ENCODE results near the gene IFI16. TPM values are rescaled to one million over a fixed set of nuclear protein-coding genes. Genes with fewer than 3 reads are reported as not detected.

The IFI16 gene
- total RNA-seq (100 to 1,000 TPM; 112 to 174 TPM), polyA plus RNA-seq (100 to 1,000 TPM in 1 of 2 donors, 10 to 100 TPM in 1; 36.6 to 109 TPM)
- long read RNA-seq, donor 1, transcript IFI16-205 (11 exons, 2,704 nt), result major isoform, 25 of 94 reads
- long read RNA-seq, donor 1, transcript IFI16-201 (12 exons, 2,867 nt), result minor isoform, 5 of 94 reads
- long read RNA-seq, donor 1, partial matches to known transcripts, result 35 of 94 reads
- long read RNA-seq, donor 1, other reads (novel, unspliced or antisense), result 29 of 94 reads
- long read RNA-seq, donor 2, transcript IFI16-205 (11 exons, 2,704 nt), result major isoform, 8 of 33 reads
- long read RNA-seq, donor 2, partial matches to known transcripts, result 14 of 33 reads
- long read RNA-seq, donor 2, other reads (novel, unspliced or antisense), result 10 of 33 reads

GRCh38 chr1:159009704-159010361, at the start of gene IFI16:
Gene IFI16 (plus strand): TSS chr1:159009907. CDS start chr1:159014681, 4,774 bp downstream.
- Histone ChIP-seq H3K27ac (ENCODE audit: low read depth in 1 of 2, low read length in 2 of 2) (peak within 1 kb of the TSS in 1 of 2 donors; percentile 67), H3K4me1 (ENCODE audit: control insufficient read depth in 1 of 2, insufficient read depth in 2 of 2, low read length in 2 of 2) (peaks cover 0 to 3% of the 10 kb centered on the region in 2 donors), H3K9me3 (ENCODE audit: control insufficient read depth, low read length) (no peaks in the 10 kb centered on the region), H3K27me3 (ENCODE audit: control insufficient read depth in 1 of 2, insufficient read depth in 2 of 2, low read length in 1 of 2) (no peaks in the 10 kb centered on the region), H3K4me3 (ENCODE audit: low read length in 2 of 2) (peak within 1 kb of the TSS; percentile 54 to 97), H3K36me3 (ENCODE audit: control insufficient read depth in 1 of 2, insufficient read depth in 2 of 2, low read length in 1 of 2) (no peaks in the 10 kb centered on the region)
- intact Hi-C loops (cut with DNase I), result loop anchor here in 1 of 2 donors (10.0 kb wide), 1 partner anchor 1045 kb away; no protein-coding TSS in a partner anchor
- ATAC-seq (ENCODE audit: low FRiP score), result peak; percentile 94
- no peak for DNase-seq
- WGBS, 2 donors, result 7 to 11% methylated on average over 5 of the region's 5 CpGs

GRCh38 chr1:158961178-158961577, 48.5 kb upstream of the IFI16 start:
- ATAC-seq (ENCODE audit: low FRiP score), result no peak

GRCh38 chr1:158962983-158963382, 46.7 kb upstream of the IFI16 start:
- H3K27ac ChIP-seq (ENCODE audit: low read depth in 1 of 2, low read length in 2 of 2), result no peak overlapping the region

More at GRCh38 chr1:158961178-158961577, 48.5 kb upstream of the IFI16 start:
- no peaks in the 10 kb centered on the region for H3K36me3 ChIP-seq (ENCODE audit: control insufficient read depth in 1 of 2, insufficient read depth in 2 of 2, low read length in 1 of 2)
- peaks cover 3% of the 10 kb centered on the region for H3K9me3 ChIP-seq (ENCODE audit: control insufficient read depth, low read length)
- H3K4me3 ChIP-seq (ENCODE audit: low read length in 2 of 2), result no peak overlapping the region
- H3K27ac ChIP-seq (ENCODE audit: low read depth in 1 of 2, low read length in 2 of 2), result no peak overlapping the region
- intact Hi-C loops (cut with DNase I), result no loop called here
- H3K4me1 ChIP-seq (ENCODE audit: control insufficient read depth in 1 of 2, insufficient read depth in 2 of 2, low read length in 2 of 2), result no peaks in the 10 kb centered on the region
- WGBS, 2 donors, result 86 to 93% methylated on average over 1 of the region's 1 CpG
- no peaks in the 10 kb centered on the region for H3K27me3 ChIP-seq (ENCODE audit: control insufficient read depth in 1 of 2, insufficient read depth in 2 of 2, low read length in 1 of 2)
- no peak for DNase-seq

GRCh38 chr1:158969166-158969565, 40.5 kb upstream of the IFI16 start:
- H3K27me3 ChIP-seq (ENCODE audit: control insufficient read depth in 1 of 2, insufficient read depth in 2 of 2, low read length in 1 of 2), result no peaks in the 10 kb centered on the region
- no peaks in the 10 kb centered on the region for H3K9me3 ChIP-seq (ENCODE audit: control insufficient read depth, low read length)
- H3K27ac ChIP-seq (ENCODE audit: low read depth in 1 of 2, low read length in 2 of 2), result no peak overlapping the region
- no peaks in the 10 kb centered on the region for H3K4me1 ChIP-seq (ENCODE audit: control insufficient read depth in 1 of 2, insufficient read depth in 2 of 2, low read length in 2 of 2)
- 76 to 78% methylated on average over 3 of the region's 3 CpGs for WGBS, 2 donors
- no peak for ATAC-seq (ENCODE audit: low FRiP score)
- no peaks in the 10 kb centered on the region for H3K36me3 ChIP-seq (ENCODE audit: control insufficient read depth in 1 of 2, insufficient read depth in 2 of 2, low read length in 1 of 2)
- DNase-seq, result no peak
- no peak overlapping the region for H3K4me3 ChIP-seq (ENCODE audit: low read length in 2 of 2)
- intact Hi-C loops (cut with DNase I), result no loop called here

More at GRCh38 chr1:158962983-158963382, 46.7 kb upstream of the IFI16 start:
- no peak for ATAC-seq (ENCODE audit: low FRiP score)
- intact Hi-C loops (cut with DNase I), result no loop called here
- no peak for DNase-seq
- no peak overlapping the region for H3K4me3 ChIP-seq (ENCODE audit: low read length in 2 of 2)
- no peaks in the 10 kb centered on the region for H3K36me3 ChIP-seq (ENCODE audit: control insufficient read depth in 1 of 2, insufficient read depth in 2 of 2, low read length in 1 of 2)
- no peaks in the 10 kb centered on the region for H3K4me1 ChIP-seq (ENCODE audit: control insufficient read depth in 1 of 2, insufficient read depth in 2 of 2, low read length in 2 of 2)
- peaks cover 3% of the 10 kb centered on the region for H3K9me3 ChIP-seq (ENCODE audit: control insufficient read depth, low read length)
- no peaks in the 10 kb centered on the region for H3K27me3 ChIP-seq (ENCODE audit: control insufficient read depth in 1 of 2, insufficient read depth in 2 of 2, low read length in 1 of 2)
- 53 to 57% methylated on average over 5 of the region's 5 CpGs for WGBS, 2 donors

- no peaks in the 10 kb centered on the region for H3K4me1 ChIP-seq (ENCODE audit: control insufficient read depth in 1 of 2, insufficient read depth in 2 of 2, low read length in 2 of 2)
- no peaks in the 10 kb centered on the region for H3K27me3 ChIP-seq (ENCODE audit: control insufficient read depth in 1 of 2, insufficient read depth in 2 of 2, low read length in 1 of 2)
- H3K4me3 ChIP-seq (ENCODE audit: low read length in 2 of 2), result no peak overlapping the region
- DNase-seq (no peak), ATAC-seq (ENCODE audit: low FRiP score) (no peak)
- H3K27ac ChIP-seq (ENCODE audit: low read depth in 1 of 2, low read length in 2 of 2), result no peak overlapping the region
- H3K9me3 ChIP-seq (ENCODE audit: control insufficient read depth, low read length), result no peaks in the 10 kb centered on the region
- no peaks in the 10 kb centered on the region for H3K36me3 ChIP-seq (ENCODE audit: control insufficient read depth in 1 of 2, insufficient read depth in 2 of 2, low read length in 1 of 2)
- WGBS, 2 donors, result 82% methylated on average over 1 of the region's 1 CpG
- intact Hi-C loops (cut with DNase I), result no loop called here
Observed at GRCh38 chr1:158969855-158970254, 39.9 kb upstream of the IFI16 start.

GRCh38 chr1:158972841-158973240, 36.9 kb upstream of the IFI16 start:
- intact Hi-C loops (cut with DNase I), result no loop called here
- Histone ChIP-seq H3K36me3 (ENCODE audit: control insufficient read depth in 1 of 2, insufficient read depth in 2 of 2, low read length in 1 of 2) (no peaks in the 10 kb centered on the region), H3K4me3 (ENCODE audit: low read length in 2 of 2) (no peak overlapping the region), H3K27me3 (ENCODE audit: control insufficient read depth in 1 of 2, insufficient read depth in 2 of 2, low read length in 1 of 2) (no peaks in the 10 kb centered on the region), H3K4me1 (ENCODE audit: control insufficient read depth in 1 of 2, insufficient read depth in 2 of 2, low read length in 2 of 2) (no peaks in the 10 kb centered on the region), H3K27ac (ENCODE audit: low read depth in 1 of 2, low read length in 2 of 2) (no peak overlapping the region), H3K9me3 (ENCODE audit: control insufficient read depth, low read length) (no peaks in the 10 kb centered on the region)
- DNase-seq (no peak), ATAC-seq (ENCODE audit: low FRiP score) (no peak)

GRCh38 chr1:158976219-158976618, 33.5 kb upstream of the IFI16 start:
- H3K36me3 ChIP-seq (ENCODE audit: control insufficient read depth in 1 of 2, insufficient read depth in 2 of 2, low read length in 1 of 2), result no peaks in the 10 kb centered on the region
- no peaks in the 10 kb centered on the region for H3K27me3 ChIP-seq (ENCODE audit: control insufficient read depth in 1 of 2, insufficient read depth in 2 of 2, low read length in 1 of 2)
- intact Hi-C loops (cut with DNase I), result no loop called here
- 34 to 36% methylated on average over 4 of the region's 4 CpGs for WGBS, 2 donors
- no peak overlapping the region for H3K27ac ChIP-seq (ENCODE audit: low read depth in 1 of 2, low read length in 2 of 2)
- no peaks in the 10 kb centered on the region for H3K4me1 ChIP-seq (ENCODE audit: control insufficient read depth in 1 of 2, insufficient read depth in 2 of 2, low read length in 2 of 2)
- no peaks in the 10 kb centered on the region for H3K9me3 ChIP-seq (ENCODE audit: control insufficient read depth, low read length)
- H3K4me3 ChIP-seq (ENCODE audit: low read length in 2 of 2), result no peak overlapping the region
- no peak for ATAC-seq (ENCODE audit: low FRiP score)
- no peak for DNase-seq

GRCh38 chr1:158978730-158979129, 31.0 kb upstream of the IFI16 start:
- WGBS, 2 donors, result 49 to 70% methylated on average over 2 of the region's 2 CpGs
- Histone ChIP-seq H3K9me3 (ENCODE audit: control insufficient read depth, low read length) (no peaks in the 10 kb centered on the region), H3K27me3 (ENCODE audit: control insufficient read depth in 1 of 2, insufficient read depth in 2 of 2, low read length in 1 of 2) (no peaks in the 10 kb centered on the region), H3K4me1 (ENCODE audit: control insufficient read depth in 1 of 2, insufficient read depth in 2 of 2, low read length in 2 of 2) (no peaks in the 10 kb centered on the region), H3K4me3 (ENCODE audit: low read length in 2 of 2) (no peak overlapping the region), H3K36me3 (ENCODE audit: control insufficient read depth in 1 of 2, insufficient read depth in 2 of 2, low read length in 1 of 2) (no peaks in the 10 kb centered on the region), H3K27ac (ENCODE audit: low read depth in 1 of 2, low read length in 2 of 2) (no peak overlapping the region)
- intact Hi-C loops (cut with DNase I), result no loop called here
- no peak for ATAC-seq (ENCODE audit: low FRiP score)
- no peak for DNase-seq

GRCh38 chr1:158979229-158979628, 30.5 kb upstream of the IFI16 start:
- intact Hi-C loops (cut with DNase I), result no loop called here
- H3K27me3 ChIP-seq (ENCODE audit: control insufficient read depth in 1 of 2, insufficient read depth in 2 of 2, low read length in 1 of 2), result no peaks in the 10 kb centered on the region
- ATAC-seq (ENCODE audit: low FRiP score) (no peak), DNase-seq (no peak)
- no peaks in the 10 kb centered on the region for H3K9me3 ChIP-seq (ENCODE audit: control insufficient read depth, low read length)
- WGBS, 2 donors, result 22 to 70% methylated on average over 1 of the region's 1 CpG
- no peak overlapping the region for H3K27ac ChIP-seq (ENCODE audit: low read depth in 1 of 2, low read length in 2 of 2)
- H3K36me3 ChIP-seq (ENCODE audit: control insufficient read depth in 1 of 2, insufficient read depth in 2 of 2, low read length in 1 of 2), result no peaks in the 10 kb centered on the region
- H3K4me1 ChIP-seq (ENCODE audit: control insufficient read depth in 1 of 2, insufficient read depth in 2 of 2, low read length in 2 of 2), result no peaks in the 10 kb centered on the region
- no peak overlapping the region for H3K4me3 ChIP-seq (ENCODE audit: low read length in 2 of 2)

Data from aorta (tissue), 5 donors.